Occipital lobe (tissue), 2 donors: ENCODE measurements around the gene MICAL2. TPM values are rescaled to one million over a fixed set of nuclear protein-coding genes. Genes with fewer than 3 reads are reported as not detected.
A peak's percentile ranks its signal among the peaks of the same experiment; 100 is the strongest.

ENCODE experiments used
- DNase-seq: peaks from one replicate; lab custom pipeline; 2025; lab: John Stamatoyannopoulos, UW
- total RNA-seq: library from RNA; depleted of rRNA; stranded (reverse); fragments of >200 nt; gene quantifications from one replicate; pipeline ENCODE4 v1.2.3, GENCODE V29; 2014

Gene MICAL2
- total RNA-seq, 1 donor from 2014 or later, result 28.2 TPM

DNA sequence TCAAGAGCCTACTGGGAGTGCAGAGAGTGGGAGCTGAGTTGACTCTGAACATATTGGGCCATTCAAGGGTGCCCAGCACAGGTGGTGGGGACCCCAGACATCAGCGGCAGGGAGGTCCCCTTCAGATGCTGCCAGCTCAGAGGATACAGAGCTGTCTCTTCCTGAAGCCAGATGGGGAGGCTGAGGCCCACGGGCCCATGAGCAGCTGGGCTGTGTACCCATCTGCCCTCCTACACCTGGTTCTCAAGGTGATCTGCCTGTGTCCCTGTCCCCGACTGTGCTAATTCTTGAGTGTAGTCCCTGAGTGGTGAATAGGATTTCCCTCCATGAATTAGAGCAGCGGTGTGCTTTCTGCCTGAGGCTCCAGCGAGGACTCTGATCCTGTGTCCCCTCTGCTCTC, 76.3 kb downstream of the MICAL2 start:
- DNase-seq, result no peak

DNA sequence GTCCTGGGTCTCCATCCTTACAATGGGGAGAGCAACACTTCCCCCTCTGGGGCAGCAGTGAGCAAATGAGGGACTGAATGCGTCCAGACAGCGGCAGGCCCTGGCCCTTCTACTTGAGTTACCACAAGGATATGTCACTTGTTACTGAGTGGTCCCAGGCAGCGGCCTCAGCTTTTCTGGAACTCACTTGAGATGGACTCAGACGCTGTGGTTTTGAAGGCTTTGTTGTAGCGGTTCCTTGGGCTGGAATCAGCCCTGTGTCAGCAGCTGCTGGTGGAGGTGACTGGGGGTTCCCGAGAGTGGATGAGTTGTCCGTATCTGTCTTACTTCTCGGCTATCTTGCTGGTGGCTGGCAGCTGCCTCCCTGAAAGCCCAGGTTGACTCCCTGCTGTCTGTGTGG, 77.0 kb downstream of the MICAL2 start:
- DNase-seq, result no peak

DNA sequence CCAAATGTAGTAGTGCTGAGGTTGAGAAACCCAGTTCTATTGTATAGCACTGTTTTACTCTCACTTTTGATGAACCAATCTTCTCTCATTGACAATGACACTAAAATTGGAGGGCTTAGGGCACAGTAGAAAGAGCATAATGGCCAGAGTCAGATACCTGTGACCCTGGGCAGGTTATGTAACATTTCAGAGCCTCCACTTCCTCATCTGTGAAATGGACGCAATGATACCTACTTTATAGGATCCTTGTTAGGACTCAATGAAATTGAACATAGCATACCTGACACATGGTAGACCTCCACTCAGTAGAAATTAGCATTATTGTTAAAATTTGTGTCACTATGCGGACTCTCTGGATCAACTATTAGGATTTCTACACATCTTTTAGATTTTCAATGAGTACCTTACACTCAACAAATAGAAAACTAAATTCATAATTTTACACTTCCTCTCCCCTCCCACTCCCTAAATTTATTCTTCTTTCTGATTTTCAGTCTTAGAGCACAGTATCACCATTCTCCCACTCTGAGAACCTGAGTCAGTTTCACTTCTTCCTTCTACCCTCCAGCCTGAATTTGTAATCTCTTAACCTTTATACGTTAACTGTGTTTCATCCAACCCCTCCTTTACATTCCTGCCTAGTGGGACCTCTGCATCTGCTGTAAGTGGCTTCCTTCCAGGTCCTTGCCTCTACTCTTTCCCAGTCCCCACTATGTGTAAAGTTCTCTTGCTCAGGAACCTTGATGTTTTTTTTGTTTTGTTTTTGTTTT, 78.3 kb downstream of the MICAL2 start:
- DNase-seq, result no peak

DNA sequence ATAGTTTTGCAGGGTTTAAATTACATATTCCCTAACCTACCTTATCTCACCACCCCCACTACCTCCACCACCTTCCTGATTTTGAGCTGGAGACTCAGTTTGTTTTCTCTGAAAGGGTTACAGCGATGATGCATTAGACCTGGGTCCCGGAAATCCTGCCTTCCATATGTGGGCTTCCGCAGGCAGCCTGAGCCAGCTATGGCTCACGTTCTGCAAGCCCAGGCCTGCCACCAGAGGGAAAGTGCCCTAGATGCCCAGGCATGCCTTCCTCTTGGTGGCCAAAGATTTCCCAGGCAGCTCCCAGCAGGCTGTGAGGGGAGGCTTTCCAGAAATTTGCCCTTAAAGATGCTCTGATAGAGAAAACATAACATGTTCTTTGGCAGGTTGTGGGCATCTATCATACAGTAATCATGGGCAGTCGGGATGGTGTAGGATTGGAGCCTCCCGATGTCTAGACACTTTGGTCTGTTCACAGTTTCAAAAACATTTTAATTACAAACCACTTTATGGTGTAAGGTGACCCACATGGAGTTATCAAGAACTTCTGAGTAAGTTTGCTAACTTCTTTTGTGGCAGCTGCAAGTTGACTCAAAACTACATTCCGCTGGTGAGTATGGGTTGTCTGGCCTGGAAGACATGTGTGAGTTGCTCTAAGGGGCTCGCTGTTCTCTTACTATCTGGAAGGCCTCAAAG, 79.3 kb downstream of the MICAL2 start:
- DNase-seq, result no peak

DNA sequence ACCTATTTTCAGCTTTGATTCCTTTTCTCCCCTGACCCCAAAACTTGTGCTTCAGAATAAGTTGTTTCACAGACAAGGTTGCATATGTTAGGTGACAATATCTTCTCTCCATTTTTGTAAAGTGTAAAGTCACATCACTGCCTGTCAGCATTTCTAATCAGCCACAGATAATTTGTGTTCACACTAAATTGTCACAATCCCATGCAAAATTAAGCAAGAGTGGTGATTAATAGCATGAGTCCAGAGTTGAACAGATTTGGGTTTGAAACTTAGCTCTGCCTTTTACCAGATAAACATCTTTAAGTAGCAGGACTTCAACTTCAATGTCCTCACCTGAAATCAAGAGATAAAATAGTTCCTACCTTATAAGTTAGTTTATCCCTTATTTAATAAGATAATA, 80.1 kb downstream of the MICAL2 start:
- no peak for DNase-seq

DNA sequence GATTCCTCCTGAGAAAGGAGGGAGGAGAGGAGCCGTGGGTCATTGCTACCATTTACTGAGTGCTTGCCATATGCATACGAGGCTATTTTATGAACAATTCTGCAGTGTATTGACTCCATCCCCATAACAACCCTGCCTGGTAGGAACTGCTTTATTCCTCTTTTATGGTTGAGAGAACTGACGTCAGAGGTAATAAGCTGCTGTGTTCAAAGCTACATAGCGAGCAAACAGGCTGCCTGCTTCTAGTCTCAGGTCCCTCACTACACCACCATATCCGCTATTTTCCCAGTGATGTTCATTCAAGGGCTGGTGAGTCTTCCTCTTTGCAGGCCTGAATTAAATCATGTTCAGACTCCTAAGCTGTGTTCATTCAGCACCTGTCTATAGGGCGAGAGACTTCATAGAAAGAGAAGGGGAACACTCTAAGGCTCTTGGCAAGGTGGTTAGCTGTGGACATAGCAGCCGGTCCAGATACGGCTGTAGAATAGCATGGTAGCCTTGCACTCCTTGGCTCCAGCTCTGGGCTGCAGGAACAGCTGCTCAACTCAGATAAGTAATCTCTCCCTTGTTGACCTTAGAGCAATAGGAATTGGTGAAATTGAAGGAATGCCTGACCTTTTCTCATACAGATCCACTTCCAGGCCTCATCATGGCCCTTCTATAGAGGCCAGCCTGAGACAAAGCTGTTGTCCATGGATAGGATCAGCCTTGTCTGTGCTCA, 82.6 kb downstream of the MICAL2 start:
- DNase-seq, result no peak

DNA sequence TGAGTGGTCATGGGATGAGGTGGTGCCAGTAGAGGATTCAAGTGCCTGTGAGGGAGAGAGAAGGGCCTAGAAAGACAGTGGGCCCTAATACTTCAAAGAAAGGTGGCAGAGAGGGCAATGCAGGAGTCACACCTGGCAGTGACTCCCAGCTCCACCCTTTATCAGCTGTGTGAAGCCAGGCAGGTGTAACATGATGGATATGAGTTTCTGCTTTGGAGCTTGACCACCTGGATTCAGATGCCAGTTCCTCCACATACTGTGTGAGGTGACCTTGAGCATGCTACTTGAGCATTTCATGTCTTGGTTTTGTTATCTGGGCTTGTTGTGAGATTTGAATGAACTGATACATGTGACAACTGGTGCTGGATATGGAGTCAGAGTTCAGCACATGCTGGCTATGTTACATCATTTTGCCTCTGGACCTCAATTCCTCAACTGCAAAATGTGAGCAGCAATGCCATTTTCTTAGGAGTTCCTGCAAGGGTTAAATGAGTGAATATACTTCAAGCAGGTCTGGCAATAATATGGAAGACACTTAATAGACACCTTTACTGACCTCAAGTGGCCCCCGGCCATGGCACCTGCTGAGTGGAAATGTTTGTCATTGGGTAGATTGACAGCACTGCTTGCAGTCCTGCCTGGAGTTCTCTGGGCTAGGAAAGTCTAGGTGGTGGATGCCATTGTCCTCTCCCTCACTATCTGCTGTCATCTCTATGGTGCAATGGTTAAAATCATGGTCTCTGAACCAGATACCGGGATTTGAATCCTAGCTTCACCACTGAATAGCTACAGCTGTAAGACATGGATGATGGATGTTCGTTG, 83.3 kb downstream of the MICAL2 start:
- no peak for DNase-seq

DNA sequence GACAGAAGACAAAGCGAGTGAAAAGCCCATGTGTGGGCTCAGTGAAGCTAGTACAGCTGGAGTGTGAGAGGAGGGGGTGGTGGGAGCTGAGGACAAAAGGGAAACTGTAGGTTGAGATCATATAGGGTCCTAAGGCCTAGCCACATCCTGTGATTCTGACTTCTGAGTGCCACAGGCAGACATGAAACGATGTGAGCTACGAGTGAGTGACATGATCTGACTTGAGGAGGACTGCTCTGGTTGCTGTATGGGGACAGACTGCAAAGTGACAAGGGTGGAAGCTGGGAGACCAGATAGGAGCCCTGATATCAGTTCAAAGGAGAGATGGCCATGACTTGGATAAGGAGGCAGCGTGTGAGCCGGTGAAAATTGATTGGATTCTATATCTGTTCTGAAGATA, 85.4 kb downstream of the MICAL2 start:
- no peak for DNase-seq

DNA sequence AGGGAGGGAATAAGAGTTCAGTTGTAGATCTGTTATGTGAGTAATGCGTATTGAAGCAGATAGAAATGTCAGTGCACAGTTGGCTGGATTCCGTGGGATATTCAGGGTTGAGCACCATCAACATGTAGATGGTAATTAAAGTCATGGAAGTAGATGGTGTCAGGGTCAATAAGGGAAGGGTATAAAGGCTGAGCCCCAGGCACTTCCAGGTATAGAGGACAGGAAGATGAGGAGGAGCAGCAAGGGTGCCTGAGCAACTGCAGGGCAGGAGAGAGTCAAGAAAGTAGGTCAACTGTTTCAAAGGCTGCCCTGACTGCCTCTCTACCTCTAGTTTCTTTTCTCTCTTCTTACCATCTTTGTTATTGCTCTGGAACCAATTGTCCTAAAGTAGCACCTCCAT, 85.9 kb downstream of the MICAL2 start:
- no peak for DNase-seq

DNA sequence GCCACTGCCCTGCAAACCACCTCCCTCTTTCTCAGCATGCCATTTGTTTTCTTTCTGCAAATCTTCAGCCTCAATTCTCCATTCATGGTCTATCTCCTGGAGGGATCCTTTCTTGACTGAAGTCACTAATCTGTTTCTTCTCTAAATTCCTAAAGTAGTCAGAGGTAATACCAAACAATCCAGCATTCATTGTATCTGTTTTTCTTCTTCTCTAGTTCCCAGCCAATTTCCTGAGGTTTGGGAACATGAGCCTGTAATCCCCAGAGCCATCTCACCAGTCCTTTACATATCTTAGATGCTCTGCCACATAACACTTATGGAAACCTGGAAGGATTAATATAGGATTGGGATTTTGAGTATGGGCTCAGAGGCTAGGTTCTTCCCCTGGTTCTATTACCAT, 86.5 kb downstream of the MICAL2 start:
- DNase-seq, result no peak

DNA sequence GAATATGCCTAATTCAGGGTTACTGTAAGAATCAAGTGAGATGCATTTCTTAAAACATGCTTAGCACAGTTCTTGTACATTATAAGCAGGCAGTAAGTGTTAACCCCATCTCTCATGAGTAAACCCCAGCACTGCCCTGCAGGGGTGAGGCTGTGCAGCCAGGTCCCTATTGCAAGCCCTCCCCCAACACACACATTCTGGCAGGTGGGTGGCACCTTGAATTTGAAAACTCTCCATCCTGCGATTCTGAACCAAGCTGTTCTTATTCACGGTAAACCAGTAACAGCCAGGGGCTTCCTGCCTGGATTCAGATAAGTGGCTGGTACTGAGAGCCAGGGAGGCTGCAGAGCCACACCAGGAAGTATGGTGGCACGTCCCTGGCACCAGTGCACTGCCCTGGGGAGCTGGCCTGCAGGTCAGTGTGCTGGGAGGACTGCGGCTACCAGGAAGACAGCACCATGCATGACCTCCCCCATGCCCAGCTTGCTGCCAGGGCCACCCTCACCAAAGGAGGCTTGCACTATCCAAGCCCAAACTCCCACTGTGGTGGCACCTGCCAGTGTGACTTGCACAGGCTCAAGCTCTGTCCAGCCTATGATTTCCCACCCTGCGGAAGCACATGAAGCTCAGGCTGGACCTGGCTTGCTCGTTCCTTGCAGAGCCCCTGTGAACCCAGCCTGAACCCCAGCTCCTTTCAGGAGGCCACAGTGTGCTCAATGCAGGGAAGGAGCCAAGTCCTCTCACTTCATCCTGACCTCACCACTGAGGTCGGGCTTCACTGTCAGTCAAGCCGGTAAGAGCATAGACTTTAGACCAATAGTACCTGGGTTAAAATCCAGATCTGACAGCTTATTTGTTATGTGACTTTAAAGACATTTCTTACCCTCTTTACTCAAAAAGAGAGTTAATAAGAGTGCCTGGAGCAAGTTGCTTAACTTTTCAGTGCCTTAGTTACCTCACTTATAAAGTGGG, 88.1 kb downstream of the MICAL2 start:
- DNase-seq, result no peak

DNA sequence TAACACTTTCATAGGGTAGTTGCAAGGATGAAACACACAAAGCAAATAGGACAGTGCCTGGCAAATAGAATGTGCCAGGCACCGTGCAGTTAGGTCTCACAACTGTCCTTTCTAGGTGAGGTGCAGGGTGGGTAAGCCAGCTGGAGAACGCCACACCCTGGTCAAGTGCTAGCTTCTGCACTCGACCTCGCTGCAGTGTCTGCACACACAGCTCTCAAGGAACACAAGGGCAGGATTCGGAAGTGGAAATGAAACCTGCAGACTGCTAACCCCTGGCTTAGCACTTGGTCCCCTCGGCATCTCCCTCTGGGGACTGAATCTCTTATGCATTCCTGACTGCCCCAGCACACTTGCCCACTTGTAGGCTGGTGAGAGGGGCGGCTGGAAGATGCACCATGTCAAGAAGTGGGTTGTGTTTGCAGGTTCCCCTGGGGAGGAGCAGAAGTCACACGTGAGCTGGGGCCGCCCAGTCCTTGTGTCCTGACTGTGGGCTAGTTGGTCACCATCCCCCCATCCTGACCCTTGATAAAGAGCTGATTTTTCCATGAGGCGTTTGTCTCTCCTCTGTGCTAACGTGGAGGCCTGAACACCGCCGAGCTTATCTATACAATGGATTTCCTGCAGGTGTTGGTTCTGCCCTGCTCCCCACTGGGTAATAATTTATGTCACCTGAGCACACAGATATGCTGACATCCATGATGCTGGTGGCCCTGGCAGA, 89.0 kb downstream of the MICAL2 start:
- no peak for DNase-seq

DNA sequence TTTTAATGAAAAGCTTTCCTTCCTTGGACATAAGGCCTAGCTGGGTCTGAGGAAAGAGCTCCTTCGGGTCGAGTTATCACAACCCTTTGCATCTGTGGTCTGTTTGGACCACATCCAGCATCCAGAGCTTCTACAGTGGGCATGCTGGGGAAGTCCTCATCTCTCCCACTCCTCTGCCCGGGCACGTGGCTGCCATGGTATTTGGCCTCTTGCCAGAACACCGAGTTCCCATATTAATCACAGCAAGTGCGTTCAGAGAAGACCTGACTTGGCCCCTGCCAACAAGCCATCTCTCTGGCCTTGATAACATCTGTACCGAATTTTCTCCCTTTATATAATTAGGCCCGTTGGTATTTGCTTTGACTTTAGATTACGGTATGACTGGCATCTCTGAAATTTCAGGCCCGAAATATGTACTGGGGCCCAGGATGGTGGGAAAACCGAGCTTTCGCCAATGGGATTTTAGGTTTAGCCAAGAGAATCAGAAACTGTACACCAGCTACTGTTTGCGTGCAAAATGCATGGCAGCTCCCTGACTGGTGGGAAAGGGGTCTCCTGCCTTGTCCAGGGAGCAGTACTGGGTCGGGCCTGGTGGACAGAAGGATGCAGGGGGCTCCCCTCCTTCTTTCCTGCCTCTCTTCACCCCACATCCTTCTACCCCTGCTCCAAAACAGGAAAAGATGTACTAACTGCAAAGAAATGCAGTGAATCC, 90.0 kb downstream of the MICAL2 start:
- DNase-seq, result no peak

DNA sequence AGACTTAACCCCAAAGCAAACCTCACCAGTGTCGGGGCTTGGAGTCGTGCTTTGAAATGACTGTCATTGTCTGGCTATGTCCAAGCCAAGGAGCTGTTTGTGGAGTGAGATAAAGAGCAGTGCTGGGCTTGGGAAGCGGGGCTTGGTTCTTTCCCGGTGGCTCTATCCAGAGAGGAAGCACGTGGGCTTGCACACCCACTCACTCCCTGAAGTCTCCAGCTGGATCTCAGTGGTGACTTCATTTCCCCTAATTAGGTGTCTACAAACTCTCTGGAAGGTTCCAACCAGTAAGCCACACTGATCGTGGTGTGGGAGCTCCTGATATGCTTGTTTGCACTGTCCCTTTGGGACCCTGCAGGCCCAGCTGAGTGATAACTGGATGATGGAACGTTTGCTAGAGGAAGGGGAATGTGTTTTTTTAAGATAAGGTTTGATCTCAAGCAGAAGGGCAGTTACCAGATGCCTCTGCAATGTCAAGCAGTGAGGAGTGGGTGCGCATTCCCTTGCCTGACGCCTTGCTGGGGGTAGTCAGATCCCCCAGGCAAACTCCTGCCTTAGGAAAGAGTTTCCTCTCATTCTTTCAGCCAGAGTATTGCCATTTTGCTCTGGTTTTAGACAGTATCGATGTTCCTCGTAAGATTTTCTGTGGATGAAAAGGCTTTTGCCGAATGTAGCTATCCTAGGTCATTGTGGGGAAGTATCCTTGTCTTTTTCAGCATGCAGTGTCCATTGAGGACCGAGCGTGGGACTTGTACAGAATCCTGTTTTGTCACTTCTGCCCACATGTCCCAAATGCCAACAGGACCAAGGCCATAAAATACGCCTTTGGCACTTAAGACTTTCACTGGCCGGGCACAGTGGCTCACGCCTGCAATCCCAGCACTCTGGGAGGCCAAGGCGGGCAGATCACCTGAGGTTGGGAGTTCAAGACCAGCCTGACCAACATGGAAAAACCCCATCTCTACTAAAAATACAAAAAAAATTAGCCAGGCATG, 90.9 kb downstream of the MICAL2 start:
- peak; percentile 64 for DNase-seq

DNA sequence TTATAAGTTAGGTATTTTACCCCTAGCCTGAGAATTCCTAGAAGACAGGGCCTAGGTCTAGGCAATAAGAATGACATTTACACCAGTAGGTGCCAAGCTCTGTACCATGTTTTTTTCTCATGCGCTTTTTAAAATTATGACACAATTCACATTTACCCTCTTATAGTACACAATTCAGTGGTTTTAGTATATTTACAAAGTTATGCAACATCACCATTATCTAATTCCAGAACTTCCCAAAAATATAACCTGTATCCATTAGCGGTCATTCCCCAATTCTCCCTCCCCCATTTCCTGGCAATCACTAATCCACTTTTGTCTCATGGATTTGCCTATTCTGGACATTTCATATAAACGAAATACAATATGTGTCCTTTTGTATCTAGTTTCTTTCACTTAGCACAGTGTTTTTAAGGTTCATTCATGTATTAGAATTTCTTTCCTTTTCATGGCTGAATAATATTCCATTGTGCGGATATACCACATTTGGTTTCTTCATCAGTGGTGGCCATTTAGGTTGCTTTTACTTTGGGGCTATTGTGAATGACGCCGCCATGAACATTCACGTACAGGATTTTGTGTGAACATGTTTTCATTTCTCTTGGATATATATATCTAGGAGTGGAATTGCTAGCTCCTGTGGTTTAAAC, 92.4 kb downstream of the MICAL2 start:
- no peak for DNase-seq

DNA sequence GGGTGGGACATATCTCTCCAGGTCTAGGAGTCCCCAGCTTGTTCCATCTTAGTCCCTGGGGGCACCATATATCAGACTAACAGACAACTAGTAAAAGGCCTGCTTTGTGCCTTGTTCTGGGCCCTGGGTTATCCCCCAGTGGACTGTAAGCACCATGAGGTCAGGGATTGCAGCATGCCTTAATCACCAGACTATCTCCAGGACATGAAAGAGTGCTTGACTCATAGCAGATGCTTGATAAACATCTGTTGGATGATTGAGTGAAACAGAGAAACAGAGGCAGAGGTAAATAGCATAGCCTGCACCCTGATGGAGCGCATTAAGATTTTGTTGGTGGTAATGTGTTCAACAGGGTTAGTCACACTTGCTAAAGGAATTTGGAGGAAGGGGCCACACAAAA, 94.1 kb downstream of the MICAL2 start:
- no peak for DNase-seq

DNA sequence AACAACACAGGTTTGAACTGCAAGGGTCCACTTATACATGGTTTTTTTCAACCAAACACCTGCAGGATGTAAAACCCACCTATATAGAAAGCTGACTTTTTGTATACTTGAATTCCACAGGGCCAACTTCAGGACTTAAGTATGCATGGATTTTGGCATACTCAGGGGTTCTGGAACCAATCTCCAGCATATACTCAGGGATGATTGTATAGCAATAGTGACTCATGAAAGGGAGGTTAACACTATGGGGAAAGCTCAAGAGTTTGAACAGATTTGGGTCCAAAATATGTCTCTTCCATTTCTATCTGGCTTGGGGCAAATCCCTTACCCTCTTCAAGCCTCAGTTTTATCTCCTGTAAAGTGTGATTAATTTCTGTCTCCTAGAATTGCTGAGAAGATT, 94.9 kb downstream of the MICAL2 start:
- no peak for DNase-seq
